BJ (cell line): ENCODE results near the gene SLC38A8. TPM values are rescaled to one million over a fixed set of nuclear protein-coding genes. Genes with fewer than 3 reads are reported as not detected.

Experiments
- CTCF ChIA-PET: fragments of 350-600 bp; formaldehyde crosslinking; extraction: SDS; loops from one replicate; lab custom pipeline; 2021; ENCODE audit warnings: antibody characterized with exemption, inconsistent platforms; lab: Yijun Ruan, JAX
- POLR2A ChIA-PET: fragments of 300-600 bp; sonication (Branson Sonifier 250); formaldehyde crosslinking; extraction: SDS; loops from one replicate; lab custom pipeline; 2021; ENCODE audit warnings: antibody characterized with exemption; lab: Charles Lee
- DNase-seq: peaks from one replicate; pipeline ENCODE4 v3.0.0-alpha.2; 2011; ENCODE audit warnings: low read depth
- H3K27me3 ChIP-seq: 2 replicates; pipeline ENCODE4 v1.6.0; 2011; ENCODE audit warnings: low read length; ENCODE audit not compliant: control insufficient read depth, insufficient read depth
- H3K36me3 ChIP-seq: 2 replicates; pipeline ENCODE4 v1.5.1; 2011; ENCODE audit warnings: low read length; ENCODE audit not compliant: control insufficient read depth, insufficient read depth
- H3K4me3 ChIP-seq: 2 replicates; pipeline ENCODE4 v1.5.1; 2011; ENCODE audit warnings: low read depth, mild to moderate bottlenecking, control low read depth, low read length
- CTCF ChIP-seq: IDR thresholded peaks from 2 replicates; pipeline ENCODE4 v1.5.1; 2011; ENCODE audit warnings: low read depth, mild to moderate bottlenecking, control low read depth, inconsistent platforms, low read length, moderate library complexity; ENCODE audit not compliant: insufficient read depth
- polyA plus RNA-seq: library from polyadenylated mRNA; depleted of rRNA; stranded (reverse); fragments of >200 nt; gene quantifications from 2 replicates; pipeline ENCODE4 v1.2.3, GENCODE V29; 2011

Gene SLC38A8
- polyA plus RNA-seq, 1 experiment = not detected

- no peak for DNase-seq
- no peak overlapping the region for H3K4me3 ChIP-seq
- H3K27me3 ChIP-seq = no peaks in the 10 kb centered on the region
- CTCF ChIA-PET = interaction anchor here (0.6 to 14.0 kb wide), 30 partner anchors 10 to 433 kb away, joined by 3 to 161 read pairs (median 5); partner anchors contain the start of genes MBTPS1, OSGIN1 and TAF1C
- TF ChIP-seq CTCF = peak; percentile 82
- POLR2A ChIA-PET = no interaction called here
- H3K36me3 ChIP-seq = peaks cover 35% of the 10 kb centered on the region
These were observed 23.0 kb upstream of the SLC38A8 start for GRCh38 chr16:84065536-84066132.

GRCh38 chr16:84063980-84064379, 21.4 kb upstream of the SLC38A8 start:
- H3K36me3 ChIP-seq = peaks cover 32% of the 10 kb centered on the region
- CTCF ChIA-PET = interaction anchor here (0.6 to 14.0 kb wide), 6 partner anchors 17 to 137 kb away, joined by 3 to 161 read pairs (median 6); partner anchors contain the start of gene OSGIN1

DNA sequence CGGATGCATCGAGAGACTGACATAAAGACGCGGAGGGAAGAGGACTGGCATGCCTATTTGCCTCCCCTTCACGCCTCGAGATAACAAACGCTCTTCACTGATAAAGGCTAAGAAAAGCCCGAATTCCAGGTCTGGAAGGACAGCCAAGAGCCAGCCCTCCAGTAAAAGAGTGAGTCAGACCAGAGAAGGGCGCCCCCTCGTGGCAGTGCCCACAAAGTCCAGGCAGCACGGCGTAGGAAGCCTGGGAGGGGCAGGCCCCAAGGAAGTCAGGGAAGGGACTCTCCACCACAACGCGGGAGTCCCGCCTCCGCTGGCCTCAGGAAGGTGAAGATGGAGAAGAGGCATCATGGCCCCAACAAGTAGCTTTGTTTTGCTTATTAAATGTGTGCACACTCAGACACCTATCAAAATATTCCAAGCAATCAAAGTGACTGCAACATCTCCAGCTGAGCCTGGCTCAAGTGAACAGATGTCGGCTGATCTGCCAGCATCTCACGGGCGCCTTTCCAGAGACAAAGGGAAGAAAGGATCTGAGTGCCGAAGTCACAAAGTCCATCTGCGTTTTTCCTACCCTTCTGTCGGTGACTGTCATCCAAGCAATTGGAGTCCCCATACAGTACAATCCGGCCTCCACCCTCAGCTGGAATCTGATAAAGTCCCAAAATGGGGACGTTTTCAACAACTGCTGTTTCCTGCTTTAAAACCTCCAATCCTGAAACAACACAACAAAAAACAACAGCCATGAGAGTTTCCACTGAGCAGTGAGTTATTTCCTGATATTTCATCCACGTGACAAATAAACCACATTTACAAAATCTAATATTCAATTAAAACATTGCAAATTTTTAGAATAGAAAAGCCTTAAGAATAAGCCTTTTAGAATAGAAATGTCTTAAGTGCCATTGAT, 20.4 kb upstream of the SLC38A8 start:
- DNase-seq = no peak
- Histone ChIP-seq H3K36me3 (peaks cover 34% of the 10 kb centered on the region), H3K27me3 (no peaks in the 10 kb centered on the region), H3K4me3 (no peak overlapping the region)
- POLR2A ChIA-PET = no interaction called here
- CTCF ChIA-PET = interaction anchor here (0.7 to 14.0 kb wide), 14 partner anchors 8 to 136 kb away, joined by 3 to 161 read pairs (median 4); partner anchors contain the start of gene OSGIN1
- peak; percentile 93 for TF ChIP-seq CTCF

More at GRCh38 chr16:84063980-84064379, 21.4 kb upstream of the SLC38A8 start:
- H3K27me3 ChIP-seq = no peaks in the 10 kb centered on the region
- no peak for TF ChIP-seq CTCF
- no peak for DNase-seq
- no peak overlapping the region for H3K4me3 ChIP-seq
- POLR2A ChIA-PET = no interaction called here

DNA sequence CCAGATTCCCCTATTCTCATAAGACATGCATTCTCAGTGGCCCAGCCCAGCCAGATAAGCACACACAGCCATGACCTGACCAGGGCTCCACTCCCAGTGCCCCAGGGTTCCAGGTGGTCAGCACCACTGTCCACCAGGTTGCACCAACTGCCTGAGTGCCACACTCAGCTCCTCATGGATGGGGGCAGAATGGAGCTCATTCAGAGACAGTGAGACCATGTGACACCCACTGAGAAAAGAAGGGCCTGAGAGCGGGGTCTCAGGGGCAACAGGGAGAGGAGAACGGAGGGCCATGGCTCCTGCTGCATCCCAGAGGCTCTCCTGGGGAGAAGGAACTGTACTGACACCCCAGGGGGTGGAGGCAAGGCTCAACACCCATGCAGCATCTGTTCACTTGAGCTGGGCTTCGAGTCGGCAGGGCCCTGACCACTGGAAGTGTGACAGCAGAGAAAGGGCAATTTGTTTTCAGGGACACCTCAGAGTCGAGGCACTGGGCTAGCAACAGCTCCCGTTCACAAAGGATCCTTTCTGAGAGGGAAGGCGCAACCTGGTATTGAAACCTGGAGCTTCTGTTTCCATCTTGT, 18.7 kb upstream of the SLC38A8 start:
- DNase-seq = no peak
- ChIA-PET POLR2A (no interaction called here), CTCF (interaction anchor here (0.7 to 14.0 kb wide), 6 partner anchors 9 to 216 kb away, joined by 3 to 161 read pairs (median 5); partner anchors contain the start of gene OSGIN1)
- Histone ChIP-seq H3K4me3 (no peak overlapping the region), H3K27me3 (no peaks in the 10 kb centered on the region), H3K36me3 (peaks cover 31% of the 10 kb centered on the region)
- no peak for TF ChIP-seq CTCF
